Measurements from ENCODE around the gene SULT1A3. TPM values are rescaled to one million over a fixed set of nuclear protein-coding genes. Genes with fewer than 3 reads are reported as not detected.

SULT1A3 gene
- total and polyA plus RNA-seq, 2 donors (not counting 1 experiment from before 2014, with no cell fraction given) = 33.2 to 36.8 TPM

GRCh38 chr16:30185683-30186421, 13.2 kb upstream of the SULT1A3 start:
- peak overlapping the region; percentile 98 for H3K9ac ChIP-seq (ENCODE audit: low read length)
- peak overlapping the region; percentile 97 for H3K4me2 ChIP-seq (replicated peaks; ENCODE audit: low read depth, low read length, poor library complexity, severe bottlenecking)

More at GRCh38 chr16:30185683-30186421, 13.2 kb upstream of the SULT1A3 start:
- Histone ChIP-seq H3K79me2 (ENCODE audit: control insufficient read depth, insufficient read depth, low read length) (peaks cover 46% of the 10 kb centered on the region), H3K4me1 (ENCODE audit: control insufficient read depth in 2 of 2, insufficient read depth in 2 of 2, low read length in 2 of 2) (peaks cover 40 to 48% of the 10 kb centered on the region in 2 donors), H3K36me3 (replicated peaks in 1 of 2; ENCODE audit: control extremely low read depth in 1 of 2, control insufficient read depth in 1 of 2, extremely low read depth in 1 of 2, insufficient read depth in 2 of 2, low read length in 1 of 2) (peaks cover 0 to 42% of the 10 kb centered on the region in 2 experiments), H3K27me3 (replicated peaks in 1 of 4; ENCODE audit: control extremely low read depth in 1 of 4, control insufficient read depth in 3 of 4, insufficient read depth in 4 of 4, low read length in 3 of 4) (no peaks in the 10 kb centered on the region), H4K20me1 (ENCODE audit: control insufficient read depth, insufficient read depth, low read length, poor library complexity, severe bottlenecking) (peaks cover 42% of the 10 kb centered on the region), H3K4me3 (ENCODE audit: control extremely low read depth in 1 of 5, extremely low read depth in 1 of 5, insufficient read depth in 1 of 5, low read depth in 2 of 5, low read length in 4 of 5) (peak overlapping the region; percentile 44 to 99 (median 97)), H3K9me3 (ENCODE audit: control extremely low read depth in 1 of 3, control insufficient read depth in 2 of 3, insufficient read depth in 1 of 3, low read length in 2 of 3) (no peaks in the 10 kb centered on the region), H3K27ac (ENCODE audit: low read length in 2 of 2) (peak overlapping the region; percentile 78 to 87), H2AFZ (ENCODE audit: insufficient read depth, low read depth, low read length, poor library complexity, severe bottlenecking) (peak overlapping the region; percentile 9)
- POLR2A ChIA-PET = interaction anchor here (0.6 to 4.9 kb wide), 10 partner anchors 29 to 485 kb away, joined by 3 to 97 read pairs (median 4); partner anchors contain the start of genes ALDOA, SEPTIN1, TBX6 and YPEL3
- Mint-ChIP-seq H3K9me3 (ENCODE audit: insufficient read depth) (no peaks in the 10 kb centered on the region), H3K4me1 (peaks cover 43% of the 10 kb centered on the region), H3K27ac (peak overlapping the region; percentile 99), H3K4me3 (peak overlapping the region; percentile 90), H3K27me3 (no peaks in the 10 kb centered on the region)
- TF ChIP-seq CTCF (IDR thresholded peaks at IDR 0.05) (no peak), EZH2 (IDR thresholded peaks at IDR 0.05; ENCODE audit: borderline replicate concordance, insufficient read depth, low read depth, low read length, poor library complexity, severe bottlenecking) (no peak)
- intact Hi-C loops (cut with micrococcal nuclease) = no loop called here
- peak; percentile 88 for DNase-seq
- CTCF ChIA-PET = interaction anchor here (0.6 to 4.8 kb wide), 6 partner anchors 11 to 244 kb away, joined by 3 to 49 read pairs (median 4); partner anchors contain the start of genes ALDOA, DCTPP1 and TBX6
- ATAC-seq (ENCODE audit: low read depth) = peak; percentile 36
- 2% methylated on average over 11 of the region's 15 CpGs for WGBS (ENCODE audit: insufficient coverage)
